ENCODE data around the gene PRKCE. TPM values are rescaled to one million over a fixed set of nuclear protein-coding genes. Genes with fewer than 3 reads are reported as not detected.

Gene PRKCE
- total and polyA plus RNA-seq, 7 experiments from 2014 or later = 1.4 to 37.9 (median 19.5) TPM

DNA sequence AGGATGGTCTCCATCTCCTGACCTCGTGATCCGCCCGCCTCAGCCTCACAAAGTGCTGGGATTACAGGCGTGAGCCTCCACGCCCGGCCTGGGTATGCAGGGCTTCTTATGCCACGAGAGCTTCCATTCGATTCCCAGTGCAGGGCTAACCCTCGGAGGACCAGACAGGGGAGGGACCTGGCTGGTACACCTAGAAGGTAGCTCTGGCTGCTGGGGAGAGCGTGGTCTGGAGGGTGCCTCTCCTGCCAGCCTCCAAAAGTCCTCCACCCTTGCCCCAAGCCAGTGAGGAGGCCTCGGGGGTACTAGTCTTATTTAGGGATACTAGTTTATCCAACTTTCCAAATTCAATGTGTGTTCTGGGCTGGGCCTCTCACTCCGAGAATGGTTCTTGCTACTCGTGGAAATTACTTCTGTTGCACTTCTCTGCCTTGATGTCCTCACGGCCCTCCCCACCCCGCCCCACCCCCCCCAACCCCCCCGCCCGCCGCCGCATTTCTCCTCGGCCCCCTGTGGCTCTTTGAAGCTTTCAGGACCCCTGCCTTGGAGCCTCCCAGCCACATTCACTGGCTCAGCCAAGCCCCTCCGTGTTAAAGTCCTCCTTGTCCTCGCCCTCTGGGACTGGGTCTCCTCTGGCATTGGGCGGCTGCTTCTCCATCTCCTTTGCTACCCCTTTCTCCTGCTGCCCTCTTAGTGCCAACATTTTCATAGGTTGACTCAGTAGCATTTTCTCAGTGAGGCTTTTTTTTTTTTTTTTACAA, 502.7 kb downstream of the PRKCE start:
- H3K4me1 Mint-ChIP-seq = peaks cover 0 to 2% (median 0%) of the 10 kb centered on the region in 7 donors
- ChIA-PET CTCF (interaction anchor here (0.7 kb wide), 1 partner anchor 15 kb away, joined by 3 read pairs; no protein-coding TSS in a partner anchor), POLR2A (no interaction called here)
- H3K9me3 Mint-ChIP-seq = no peaks in the 10 kb centered on the region
- no peak overlapping the region for H3K4me3 ChIP-seq (ENCODE audit: low read length)
- DNase-seq (no peak), ATAC-seq (no peak)
- peaks cover 0 to 4% (median 0%) of the 10 kb centered on the region in 3 experiments for H3K36me3 ChIP-seq (ENCODE audit: control insufficient read depth in 2 of 3, insufficient read depth in 3 of 3, low read length in 3 of 3)
- H3K27ac Mint-ChIP-seq = no peak overlapping the region
- H3K27me3 ChIP-seq (ENCODE audit: control insufficient read depth in 2 of 2, insufficient read depth in 2 of 2, low read length in 2 of 2) = no peaks in the 10 kb centered on the region
- intact Hi-C loops (cut with micrococcal nuclease) = no loop called here
- no peak overlapping the region for H3K4me3 Mint-ChIP-seq
- no peaks in the 10 kb centered on the region for H3K4me1 ChIP-seq (ENCODE audit: control insufficient read depth in 2 of 2, insufficient read depth in 2 of 2, low read length in 2 of 2)
- no peak overlapping the region for H3K27ac ChIP-seq (ENCODE audit: low read depth, low read length)
- H3K36me3 Mint-ChIP-seq = peaks cover 0 to 48% (median 25%) of the 10 kb centered on the region in 5 donors
- H3K27me3 Mint-ChIP-seq = no peaks in the 10 kb centered on the region
- no peaks in the 10 kb centered on the region for H3K9me3 ChIP-seq (ENCODE audit: control insufficient read depth in 2 of 3, low read length in 3 of 3)

DNA sequence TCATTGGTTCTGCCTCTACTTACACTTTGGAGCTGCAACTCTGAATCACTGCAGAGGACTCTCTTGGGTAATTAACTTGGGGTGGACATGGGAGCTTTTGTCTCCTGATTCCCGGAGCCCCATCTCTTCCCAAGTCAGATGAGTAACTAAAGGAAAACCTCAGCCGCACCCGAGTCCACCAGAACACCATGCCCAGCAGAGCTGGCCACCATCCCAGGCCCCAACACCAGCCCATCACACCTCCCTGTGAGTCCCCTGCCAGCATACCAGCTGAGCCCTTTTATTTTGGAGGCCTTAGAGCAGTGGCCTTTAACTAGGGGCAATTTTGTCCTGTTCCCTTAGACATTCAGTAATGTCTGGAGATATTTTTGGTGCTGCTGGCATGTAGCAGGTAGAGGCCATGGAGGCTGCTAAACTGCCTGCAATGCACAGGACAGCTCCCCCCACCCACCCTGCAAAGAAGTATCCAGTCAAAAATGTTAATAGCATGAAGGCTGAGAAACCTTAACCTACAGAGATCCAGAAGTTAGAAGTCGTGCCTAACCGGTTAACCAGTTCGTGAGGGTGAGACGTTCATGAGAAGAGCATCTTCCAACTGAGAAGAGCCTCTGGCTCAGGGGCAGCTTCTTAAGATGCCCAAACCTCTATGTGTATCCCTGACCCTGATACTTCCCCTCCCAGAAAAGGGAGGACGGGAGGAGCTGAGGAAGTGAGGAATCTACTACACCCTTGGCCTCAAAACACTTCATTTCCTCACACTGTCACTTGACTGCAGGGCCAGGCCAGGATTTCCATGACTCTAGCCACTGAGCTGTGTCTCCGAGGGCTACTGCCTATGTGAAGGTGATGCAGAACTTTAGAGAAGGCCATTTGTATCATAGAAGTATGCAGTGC, 505.8 kb downstream of the PRKCE start:
- Mint-ChIP-seq H3K36me3 (peaks cover 0 to 63% (median 33%) of the 10 kb centered on the region in 5 donors), H3K9me3 (peaks cover 0 to 2% (median 0%) of the 10 kb centered on the region in 11 donors), H3K27ac (peak overlapping the region in 2 of 9 donors; percentile 16 to 48), H3K27me3 (no peaks in the 10 kb centered on the region), H3K4me1 (peaks cover 0 to 11% (median 0%) of the 10 kb centered on the region in 7 donors), H3K4me3 (no peak overlapping the region)
- H3K4me3 ChIP-seq (ENCODE audit: low read length) = no peak overlapping the region
- H3K36me3 ChIP-seq (ENCODE audit: control insufficient read depth in 2 of 3, insufficient read depth in 3 of 3, low read length in 3 of 3) = peaks cover 0 to 4% (median 0%) of the 10 kb centered on the region in 3 experiments
- POLR2A ChIA-PET = no interaction called here
- H3K9me3 ChIP-seq (ENCODE audit: control insufficient read depth in 2 of 3, low read length in 3 of 3) = no peaks in the 10 kb centered on the region
- no peak for ATAC-seq
- H3K4me1 ChIP-seq (ENCODE audit: control insufficient read depth in 2 of 2, insufficient read depth in 2 of 2, low read length in 2 of 2) = no peaks in the 10 kb centered on the region
- CTCF ChIA-PET = no interaction called here
- H3K27ac ChIP-seq (ENCODE audit: low read depth, low read length) = no peak overlapping the region
- intact Hi-C loops (cut with micrococcal nuclease) = no loop called here
- H3K27me3 ChIP-seq (ENCODE audit: control insufficient read depth in 2 of 2, insufficient read depth in 2 of 2, low read length in 2 of 2) = no peaks in the 10 kb centered on the region
- no peak for DNase-seq

DNA sequence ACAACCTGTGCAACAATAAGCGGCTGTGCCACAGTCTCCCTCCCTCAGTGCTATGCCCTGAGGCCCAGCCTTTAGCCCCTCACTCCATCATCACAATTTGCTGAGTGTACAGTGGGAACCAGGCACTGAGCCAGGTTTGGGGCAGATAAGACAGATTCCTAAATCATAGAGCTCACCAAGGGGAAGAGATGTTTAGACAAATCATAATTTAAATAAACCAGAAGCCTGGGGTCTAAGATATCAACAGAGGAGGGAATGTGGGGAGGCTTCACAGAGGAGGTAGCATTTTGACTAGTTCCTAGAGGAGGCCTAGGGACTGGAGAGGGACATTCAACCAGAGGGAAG, 506.5 kb downstream of the PRKCE start:
- ChIA-PET CTCF (no interaction called here), POLR2A (no interaction called here)
- Histone ChIP-seq H3K36me3 (ENCODE audit: control insufficient read depth in 2 of 3, insufficient read depth in 3 of 3, low read length in 3 of 3) (peaks cover 0 to 4% (median 0%) of the 10 kb centered on the region in 3 experiments), H3K4me1 (ENCODE audit: control insufficient read depth in 2 of 2, insufficient read depth in 2 of 2, low read length in 2 of 2) (no peaks in the 10 kb centered on the region), H3K9me3 (ENCODE audit: control insufficient read depth in 2 of 3, low read length in 3 of 3) (no peaks in the 10 kb centered on the region), H3K27me3 (ENCODE audit: control insufficient read depth in 2 of 2, insufficient read depth in 2 of 2, low read length in 2 of 2) (no peaks in the 10 kb centered on the region), H3K27ac (ENCODE audit: low read depth, low read length) (no peak overlapping the region), H3K4me3 (ENCODE audit: low read length) (no peak overlapping the region)
- Mint-ChIP-seq H3K36me3 (peaks cover 0 to 63% (median 30%) of the 10 kb centered on the region in 5 donors), H3K27ac (peak overlapping the region in 1 of 9 donors; percentile 16), H3K9me3 (peaks cover 0 to 2% (median 0%) of the 10 kb centered on the region in 11 donors), H3K4me3 (no peak overlapping the region), H3K27me3 (no peaks in the 10 kb centered on the region), H3K4me1 (peaks cover 0 to 11% (median 0%) of the 10 kb centered on the region in 7 donors)
- no peak for DNase-seq
- intact Hi-C loops (cut with micrococcal nuclease) = no loop called here
- no peak for ATAC-seq

DNA sequence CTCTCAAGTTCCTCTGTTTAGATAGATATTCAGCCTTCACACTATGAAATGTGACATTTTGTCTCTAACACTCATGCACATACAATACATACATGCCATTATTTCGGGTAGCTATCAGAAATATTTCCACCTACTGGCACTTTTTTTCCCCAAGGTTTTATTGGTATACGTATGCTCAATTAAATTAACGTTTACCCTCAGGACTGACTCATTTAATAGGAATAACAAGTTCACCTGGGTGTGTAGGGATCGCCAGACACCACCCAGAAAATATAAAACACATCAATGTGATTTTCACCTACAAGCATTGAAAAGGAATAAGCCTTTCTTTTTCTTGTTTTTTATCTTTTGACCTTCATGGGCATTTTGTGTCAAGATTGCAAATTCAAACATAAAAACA, 507.2 kb downstream of the PRKCE start:
- no peaks in the 10 kb centered on the region for H3K27me3 ChIP-seq (ENCODE audit: control insufficient read depth in 2 of 2, insufficient read depth in 2 of 2, low read length in 2 of 2)
- Mint-ChIP-seq H3K9me3 (peaks cover 0 to 2% (median 0%) of the 10 kb centered on the region in 11 donors), H3K27ac (no peak overlapping the region), H3K36me3 (peaks cover 0 to 57% (median 25%) of the 10 kb centered on the region in 5 donors), H3K4me3 (no peak overlapping the region), H3K4me1 (peaks cover 0 to 11% (median 0%) of the 10 kb centered on the region in 7 donors), H3K27me3 (no peaks in the 10 kb centered on the region)
- H3K36me3 ChIP-seq (ENCODE audit: control insufficient read depth in 2 of 3, insufficient read depth in 3 of 3, low read length in 3 of 3) = peaks cover 0 to 4% (median 0%) of the 10 kb centered on the region in 3 experiments
- no peak for DNase-seq
- no peak overlapping the region for H3K4me3 ChIP-seq (ENCODE audit: low read length)
- no peaks in the 10 kb centered on the region for H3K4me1 ChIP-seq (ENCODE audit: control insufficient read depth in 2 of 2, insufficient read depth in 2 of 2, low read length in 2 of 2)
- no peaks in the 10 kb centered on the region for H3K9me3 ChIP-seq (ENCODE audit: control insufficient read depth in 2 of 3, low read length in 3 of 3)
- no peak overlapping the region for H3K27ac ChIP-seq (ENCODE audit: low read depth, low read length)
- CTCF ChIA-PET = no interaction called here
- POLR2A ChIA-PET = no interaction called here
- ATAC-seq = no peak
- intact Hi-C loops (cut with micrococcal nuclease) = no loop called here

DNA sequence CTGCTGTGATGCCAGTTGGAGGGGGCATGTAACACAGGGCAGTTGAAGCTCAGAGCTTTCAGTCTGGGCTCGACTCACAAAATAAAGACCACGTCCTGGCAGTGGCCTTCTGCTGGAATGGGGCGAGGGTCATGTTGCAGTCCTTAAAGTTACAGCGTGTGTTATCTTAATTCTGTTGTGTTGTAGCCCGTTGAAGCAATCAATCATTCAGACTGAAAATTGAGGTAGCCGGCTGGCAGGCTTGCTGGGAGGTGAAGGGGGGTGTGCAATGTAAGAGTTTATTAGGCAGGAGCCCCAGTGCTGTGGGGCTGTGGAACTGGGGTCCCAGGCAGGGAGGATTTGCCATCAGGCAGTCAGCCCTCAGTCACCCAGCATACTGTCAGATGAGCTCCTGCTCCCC, 508.9 kb downstream of the PRKCE start:
- no peaks in the 10 kb centered on the region for H3K27me3 Mint-ChIP-seq
- no peak for ATAC-seq
- ChIA-PET CTCF (no interaction called here), POLR2A (no interaction called here)
- no peak overlapping the region for H3K27ac Mint-ChIP-seq
- H3K4me1 Mint-ChIP-seq = peaks cover 0 to 11% (median 0%) of the 10 kb centered on the region in 7 donors
- no peaks in the 10 kb centered on the region for H3K4me1 ChIP-seq (ENCODE audit: control insufficient read depth in 2 of 2, insufficient read depth in 2 of 2, low read length in 2 of 2)
- H3K4me3 ChIP-seq (ENCODE audit: low read length) = no peak overlapping the region
- intact Hi-C loops (cut with micrococcal nuclease) = no loop called here
- H3K9me3 Mint-ChIP-seq = peaks cover 0 to 2% (median 0%) of the 10 kb centered on the region in 11 donors
- no peak overlapping the region for H3K4me3 Mint-ChIP-seq
- H3K27me3 ChIP-seq (ENCODE audit: control insufficient read depth in 2 of 2, insufficient read depth in 2 of 2, low read length in 2 of 2) = no peaks in the 10 kb centered on the region
- no peak overlapping the region for H3K27ac ChIP-seq (ENCODE audit: low read depth, low read length)
- H3K9me3 ChIP-seq (ENCODE audit: control insufficient read depth in 2 of 3, low read length in 3 of 3) = no peaks in the 10 kb centered on the region
- DNase-seq = no peak
- H3K36me3 Mint-ChIP-seq = peaks cover 0 to 66% (median 35%) of the 10 kb centered on the region in 5 donors
- peaks cover 0 to 4% (median 0%) of the 10 kb centered on the region in 3 experiments for H3K36me3 ChIP-seq (ENCODE audit: control insufficient read depth in 2 of 3, insufficient read depth in 3 of 3, low read length in 3 of 3)

DNA sequence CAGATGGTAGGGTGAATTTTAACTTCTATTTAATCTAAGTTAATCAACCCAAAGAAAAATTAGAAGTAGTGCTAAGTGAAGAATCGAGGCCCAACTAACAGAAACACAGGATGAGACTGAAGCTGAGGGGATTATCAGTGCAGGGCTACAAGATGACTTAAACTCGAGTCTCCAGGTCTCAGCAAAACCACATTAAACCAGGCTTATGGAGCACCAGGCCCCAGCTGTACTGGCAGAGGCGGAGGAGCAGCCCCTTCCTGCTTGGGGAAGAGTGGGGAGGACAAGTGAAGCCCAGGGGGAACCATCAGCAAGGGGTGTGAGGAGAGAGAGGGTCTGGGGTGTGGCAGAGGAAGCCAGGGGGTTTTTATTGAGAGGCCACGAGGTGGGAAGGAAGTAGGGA, 509.8 kb downstream of the PRKCE start:
- ATAC-seq (no peak), DNase-seq (no peak)
- Mint-ChIP-seq H3K27me3 (no peaks in the 10 kb centered on the region), H3K4me3 (no peak overlapping the region), H3K4me1 (peaks cover 0 to 11% (median 0%) of the 10 kb centered on the region in 7 donors), H3K36me3 (peaks cover 0 to 63% (median 31%) of the 10 kb centered on the region in 5 donors), H3K27ac (peak overlapping the region in 2 of 9 donors; percentile 30 to 36), H3K9me3 (peaks cover 0 to 2% (median 0%) of the 10 kb centered on the region in 11 donors)
- Histone ChIP-seq H3K9me3 (ENCODE audit: control insufficient read depth in 2 of 3, low read length in 3 of 3) (no peaks in the 10 kb centered on the region), H3K4me1 (ENCODE audit: control insufficient read depth in 2 of 2, insufficient read depth in 2 of 2, low read length in 2 of 2) (no peaks in the 10 kb centered on the region), H3K27me3 (ENCODE audit: control insufficient read depth in 2 of 2, insufficient read depth in 2 of 2, low read length in 2 of 2) (no peaks in the 10 kb centered on the region), H3K4me3 (ENCODE audit: low read length) (no peak overlapping the region), H3K36me3 (ENCODE audit: control insufficient read depth in 2 of 3, insufficient read depth in 3 of 3, low read length in 3 of 3) (peaks cover 0 to under 1% (median 0%) of the 10 kb centered on the region in 3 experiments), H3K27ac (ENCODE audit: low read depth, low read length) (no peak overlapping the region)
- intact Hi-C loops (cut with micrococcal nuclease) = no loop called here
- POLR2A ChIA-PET = no interaction called here
- CTCF ChIA-PET = no interaction called here
